Stimulated activated CD8-positive, alpha-beta memory T cell treated with anti-CD3 and anti-CD28 coated beads, Interleukin-12 subunit alpha, Interleukin-12 subunit beta, amount 100 ng/mL, for 24 hours (primary cell): ENCODE results near the gene COL1A1.

ENCODE experiments used
- DNase-seq: peaks from one replicate; pipeline ENCODE4 v3.0.0-alpha.2; 2020; ENCODE audit errors: extremely low read depth

Gene COL1A1

GRCh38 chr17:50213026-50214022 lies 11.9 kb upstream of the COL1A1 start:
- DNase-seq = no peak

GRCh38 chr17:50212121-50212843 lies 10.9 kb upstream of the COL1A1 start:
- DNase-seq = no peak

- no peak for DNase-seq
Measured at GRCh38 chr17:50211249-50212120, 10.1 kb upstream of the COL1A1 start.

GRCh38 chr17:50210240-50211225 lies 9.1 kb upstream of the COL1A1 start:
- no peak for DNase-seq

GRCh38 chr17:50209472-50210239 lies 8.2 kb upstream of the COL1A1 start:
- no peak for DNase-seq

GRCh38 chr17:50209133-50209471 lies 7.7 kb upstream of the COL1A1 start:
- DNase-seq = no peak

GRCh38 chr17:50208611-50209061 lies 7.2 kb upstream of the COL1A1 start:
- no peak for DNase-seq

GRCh38 chr17:50207792-50208567 lies 6.5 kb upstream of the COL1A1 start:
- no peak for DNase-seq

GRCh38 chr17:50207315-50207714 lies 5.9 kb upstream of the COL1A1 start:
- no peak for DNase-seq

- DNase-seq = no peak
Measured at GRCh38 chr17:50206604-50207293, 5.3 kb upstream of the COL1A1 start.

- DNase-seq = no peak
Measured at GRCh38 chr17:50205963-50206505, 4.6 kb upstream of the COL1A1 start.

GRCh38 chr17:50205111-50205962 lies 3.9 kb upstream of the COL1A1 start:
- no peak for DNase-seq

GRCh38 chr17:50204431-50204830 lies 3.0 kb upstream of the COL1A1 start:
- no peak for DNase-seq

GRCh38 chr17:50203604-50204345 lies 2.3 kb upstream of the COL1A1 start:
- DNase-seq = no peak

GRCh38 chr17:50203086-50203485 lies 1.7 kb upstream of the COL1A1 start:
- no peak for DNase-seq

GRCh38 chr17:50200457-50201275 lies 765 bp downstream of the COL1A1 start:
- peak; percentile 56 for DNase-seq
